ENCODE data around the gene ADAP1. TPM values are rescaled to one million over a fixed set of nuclear protein-coding genes. Genes with fewer than 3 reads are reported as not detected.

Gene ADAP1
- total RNA-seq, 1 experiment from 2014 or later = 31.2 TPM

- Histone ChIP-seq H3K36me3 (ENCODE audit: low read depth, low read length) (peaks cover 26% of the 10 kb centered on the region), H3K9ac (ENCODE audit: low read length) (peak overlapping the region; percentile 97), H3K4me2 (ENCODE audit: low read length) (peak overlapping the region; percentile 86), H3K4me1 (ENCODE audit: insufficient read depth, low read length) (0 out of 2 replicates have a peak, but pooled peaks cover 4% of the 10 kb centered on the region), H3F3A (ENCODE audit: low read length, unreplicated experiment) (no peaks in the 10 kb centered on the region), H3K27ac (ENCODE audit: low read length) (no peak overlapping the region), H3K27me3 (ENCODE audit: low read length) (no peaks in the 10 kb centered on the region), H3K79me2 (ENCODE audit: low read length) (peaks cover 45% of the 10 kb centered on the region), H4K20me1 (ENCODE audit: low read length) (peaks cover 24% of the 10 kb centered on the region), H3K9me2 (replicated peaks; ENCODE audit: low read length) (no peaks in the 10 kb centered on the region), H3K9me3 (ENCODE audit: low read length) (no peaks in the 10 kb centered on the region), H3K4me3 (ENCODE audit: low read length) (peak overlapping the region; percentile 93), H2AFZ (ENCODE audit: low read length) (no peak overlapping the region)
- DNase-seq = no peak
- ChIA-PET POLR2A (ENCODE audit: unreplicated experiment) (no interaction called here), CTCF (interaction anchor here (0.6 kb wide), 3 partner anchors 18 to 162 kb away, joined by 3 to 4 read pairs (median 3); no protein-coding TSS in a partner anchor)
- intact Hi-C loops (cut with micrococcal nuclease) = no loop called here
- ATAC-seq = no peak
- no peak for TF ChIP-seq EZH2 (IDR thresholded peaks at IDR 0.05; ENCODE audit: low read length, unreplicated experiment)
- TF ChIP-seq EZH2phosphoT487 (IDR thresholded peaks at IDR 0.05; ENCODE audit: borderline replicate concordance, low read length) = no peak
- TF ChIP-seq, protein P1, sequence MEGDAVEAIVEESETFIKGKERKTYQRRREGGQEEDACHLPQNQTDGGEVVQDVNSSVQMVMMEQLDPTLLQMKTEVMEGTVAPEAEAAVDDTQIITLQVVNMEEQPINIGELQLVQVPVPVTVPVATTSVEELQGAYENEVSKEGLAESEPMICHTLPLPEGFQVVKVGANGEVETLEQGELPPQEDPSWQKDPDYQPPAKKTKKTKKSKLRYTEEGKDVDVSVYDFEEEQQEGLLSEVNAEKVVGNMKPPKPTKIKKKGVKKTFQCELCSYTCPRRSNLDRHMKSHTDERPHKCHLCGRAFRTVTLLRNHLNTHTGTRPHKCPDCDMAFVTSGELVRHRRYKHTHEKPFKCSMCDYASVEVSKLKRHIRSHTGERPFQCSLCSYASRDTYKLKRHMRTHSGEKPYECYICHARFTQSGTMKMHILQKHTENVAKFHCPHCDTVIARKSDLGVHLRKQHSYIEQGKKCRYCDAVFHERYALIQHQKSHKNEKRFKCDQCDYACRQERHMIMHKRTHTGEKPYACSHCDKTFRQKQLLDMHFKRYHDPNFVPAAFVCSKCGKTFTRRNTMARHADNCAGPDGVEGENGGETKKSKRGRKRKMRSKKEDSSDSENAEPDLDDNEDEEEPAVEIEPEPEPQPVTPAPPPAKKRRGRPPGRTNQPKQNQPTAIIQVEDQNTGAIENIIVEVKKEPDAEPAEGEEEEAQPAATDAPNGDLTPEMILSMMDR (conservative IDR thresholded peaks at IDR 0.05; ENCODE audit: low read depth, low read length) = no peak
- no TSS peak for BruUV-seq (replicated peaks)
These were observed 19.7 kb upstream of the ADAP1 start for GRCh38 chr7:974172-974571.

DNA sequence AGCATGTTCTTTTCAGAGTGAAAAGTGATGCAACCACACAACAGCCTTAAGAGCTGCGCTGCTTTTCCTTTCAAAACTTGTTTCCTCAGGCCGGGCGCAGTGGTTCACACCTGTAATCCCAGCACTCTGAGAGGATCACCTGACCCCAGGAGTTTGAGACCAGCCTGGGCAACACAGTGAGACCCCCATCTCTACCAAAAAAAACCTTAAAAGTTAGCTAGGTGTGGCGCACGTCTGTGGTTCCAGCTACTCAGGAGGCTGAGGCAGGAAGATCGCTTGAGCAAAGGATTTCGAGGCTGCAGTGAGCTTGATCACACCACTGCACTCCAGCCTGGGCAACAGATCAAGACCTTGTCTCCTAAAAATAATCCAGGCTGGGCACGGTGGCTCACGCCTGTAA, 18.8 kb upstream of the ADAP1 start:
- no TSS peak for BruUV-seq (replicated peaks)
- intact Hi-C loops (cut with micrococcal nuclease) = no loop called here
- ChIA-PET POLR2A (ENCODE audit: unreplicated experiment) (interaction anchor here (0.6 kb wide), 1 partner anchor 83 kb away, joined by 4 read pairs; no protein-coding TSS in a partner anchor), CTCF (interaction anchor here (0.6 kb wide), 1 partner anchor 13 kb away, joined by 3 read pairs; no protein-coding TSS in a partner anchor)
- TF ChIP-seq EZH2phosphoT487 (IDR thresholded peaks at IDR 0.05; ENCODE audit: borderline replicate concordance, low read length) (no peak), EZH2 (IDR thresholded peaks at IDR 0.05; ENCODE audit: low read length, unreplicated experiment) (no peak)
- TF ChIP-seq, protein P1 (conservative IDR thresholded peaks at IDR 0.05; ENCODE audit: low read depth, low read length) = no peak
- Histone ChIP-seq H3K9me2 (replicated peaks; ENCODE audit: low read length) (no peaks in the 10 kb centered on the region), H3K4me3 (ENCODE audit: low read length) (no peak overlapping the region), H3K4me1 (ENCODE audit: insufficient read depth, low read length) (0 out of 2 replicates have a peak, but pooled peaks cover 4% of the 10 kb centered on the region), H3K9ac (ENCODE audit: low read length) (no peak overlapping the region), H3K27ac (ENCODE audit: low read length) (no peak overlapping the region), H2AFZ (ENCODE audit: low read length) (no peak overlapping the region), H3F3A (ENCODE audit: low read length, unreplicated experiment) (no peaks in the 10 kb centered on the region), H3K36me3 (ENCODE audit: low read depth, low read length) (peaks cover 35% of the 10 kb centered on the region), H3K27me3 (ENCODE audit: low read length) (no peaks in the 10 kb centered on the region), H3K4me2 (ENCODE audit: low read length) (peak overlapping the region; percentile 6; the same call in 1 of the 2 replicates), H3K79me2 (ENCODE audit: low read length) (peaks cover 45% of the 10 kb centered on the region), H4K20me1 (ENCODE audit: low read length) (peaks cover 24% of the 10 kb centered on the region), H3K9me3 (ENCODE audit: low read length) (no peaks in the 10 kb centered on the region)
- DNase-seq (no peak), ATAC-seq (no peak)

- Histone ChIP-seq H3K4me1 (ENCODE audit: insufficient read depth, low read length) (0 out of 2 replicates have a peak, but pooled peaks cover 4% of the 10 kb centered on the region), H2AFZ (ENCODE audit: low read length) (no peak overlapping the region), H3K9ac (ENCODE audit: low read length) (no peak overlapping the region), H3K4me2 (ENCODE audit: low read length) (peak overlapping the region; percentile 6; the same call in 1 of the 2 replicates), H3F3A (ENCODE audit: low read length, unreplicated experiment) (no peaks in the 10 kb centered on the region), H4K20me1 (ENCODE audit: low read length) (peaks cover 24% of the 10 kb centered on the region), H3K36me3 (ENCODE audit: low read depth, low read length) (peaks cover 37% of the 10 kb centered on the region), H3K9me2 (replicated peaks; ENCODE audit: low read length) (no peaks in the 10 kb centered on the region), H3K27ac (ENCODE audit: low read length) (no peak overlapping the region), H3K9me3 (ENCODE audit: low read length) (no peaks in the 10 kb centered on the region), H3K27me3 (ENCODE audit: low read length) (no peaks in the 10 kb centered on the region), H3K4me3 (ENCODE audit: low read length) (no peak overlapping the region), H3K79me2 (ENCODE audit: low read length) (peaks cover 45% of the 10 kb centered on the region)
- POLR2A ChIA-PET (ENCODE audit: unreplicated experiment) = no interaction called here
- TF ChIP-seq EZH2phosphoT487 (IDR thresholded peaks at IDR 0.05; ENCODE audit: borderline replicate concordance, low read length) (no peak), EZH2 (IDR thresholded peaks at IDR 0.05; ENCODE audit: low read length, unreplicated experiment) (no peak)
- CTCF ChIA-PET = interaction anchor here (0.6 kb wide), 1 partner anchor 13 kb away, joined by 3 read pairs; no protein-coding TSS in a partner anchor
- ATAC-seq (no peak), DNase-seq (no peak)
- intact Hi-C loops (cut with micrococcal nuclease) = no loop called here
- no TSS peak for BruUV-seq (replicated peaks)
These were observed 18.3 kb upstream of the ADAP1 start for GRCh38 chr7:972676-973309.

Measured in PC-3 (cell line).